Activated CD4-positive, alpha-beta T cell treated with anti-CD3 and anti-CD28 coated beads, Interleukin-2, Interleukin-4, amounts not matched to agents 100 ng/mL and 50 ng/mL, durations not matched to agents 16 hours and 8 hours (primary cell): ENCODE data around the gene C2CD5.

Experiments used
- DNase-seq: peaks from one replicate; pipeline ENCODE4 v3.0.0-alpha.2; 2020; ENCODE audit warnings: low spot score

Gene C2CD5

GRCh38 chr12:22412581-22412980 is 131.8 kb downstream of the C2CD5 start:
- no peak for DNase-seq

GRCh38 chr12:22410486-22410885 is 133.9 kb downstream of the C2CD5 start:
- DNase-seq: peak; percentile 49

- peak; percentile 93 for DNase-seq
These were observed 134.8 kb downstream of the C2CD5 start for GRCh38 chr12:22409377-22410164.

- no peak for DNase-seq
These were observed 135.5 kb downstream of the C2CD5 start for GRCh38 chr12:22408610-22409376.

- DNase-seq: peak; percentile 19
These were observed 136.9 kb downstream of the C2CD5 start for GRCh38 chr12:22407397-22407796.

- DNase-seq: no peak
These were observed 137.7 kb downstream of the C2CD5 start for GRCh38 chr12:22406627-22407026.

- no peak for DNase-seq
These were observed 144.7 kb downstream of the C2CD5 start for GRCh38 chr12:22399464-22400180.
